ENCODE results near the gene KRT27. TPM values are rescaled to one million over a fixed set of nuclear protein-coding genes. Genes with fewer than 3 reads are reported as not detected.

The KRT27 gene
- total and polyA plus RNA-seq, 9 of the 15 experiments (the other 6 are each of a cell fraction or from before 2014, with no cell fraction given): 0.10 TPM; not detected in 8

DNA sequence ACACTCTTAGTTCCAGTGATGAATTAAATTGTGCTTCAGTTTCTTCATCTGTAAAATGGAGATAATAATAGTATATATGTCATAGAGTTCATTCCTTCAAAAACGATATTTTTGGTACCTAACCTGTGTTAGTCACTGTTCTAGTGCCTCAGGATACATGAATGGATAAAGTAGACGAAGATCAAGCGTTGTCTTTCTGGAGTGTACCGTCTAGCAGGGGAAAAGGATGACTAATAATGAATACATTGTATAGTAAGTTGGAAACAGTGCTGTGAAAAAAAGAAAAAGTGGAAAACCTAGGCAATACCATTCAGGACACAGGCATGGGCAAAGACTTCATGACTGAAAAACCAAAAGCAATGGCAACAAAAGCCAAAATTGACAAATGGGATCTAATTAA lies 31.5 kb upstream of the KRT27 start:
- CTCF ChIA-PET (ENCODE audit: low intra/inter-chr PET ratio): no interaction called here

More for the DNA sequence above, 31.5 kb upstream of the KRT27 start:
- no peak for DNase-seq (ENCODE audit: extremely low read depth in 1 of 4, low spot score in 3 of 4)
- no peak for ATAC-seq
- Histone ChIP-seq H3K9me3 (replicated peaks; ENCODE audit: control insufficient read depth, insufficient read depth, low read depth, low read length) (no peaks in the 10 kb centered on the region), H3K4me2 (ENCODE audit: insufficient read depth, low read length) (no peak overlapping the region), H2AFZ (ENCODE audit: low read depth, low read length) (no peak overlapping the region), H3K9me1 (ENCODE audit: control insufficient read depth, insufficient read depth, low read length) (peaks cover 5% of the 10 kb centered on the region), H3K36me3 (ENCODE audit: control insufficient read depth, insufficient read depth, low read length) (peaks cover 18% of the 10 kb centered on the region), H3K4me3 (no peak overlapping the region), H3K4me1 (replicated peaks in 1 of 2; ENCODE audit: control insufficient read depth in 2 of 2, insufficient read depth in 2 of 2, low read length in 2 of 2) (peaks cover 0 to 10% of the 10 kb centered on the region in 2 experiments; a peak in 3 of 5 replicates), H3K79me2 (ENCODE audit: control insufficient read depth, insufficient read depth, low read length) (peaks cover 20% of the 10 kb centered on the region), H3K27ac (ENCODE audit: extremely low read depth, low read depth, low read length) (no peak overlapping the region), H3K27me3 (ENCODE audit: control insufficient read depth in 2 of 2, insufficient read depth in 2 of 2, low read length in 2 of 2) (no peaks in the 10 kb centered on the region), H4K20me1 (replicated peaks; ENCODE audit: control insufficient read depth, insufficient read depth, low read length) (no peaks in the 10 kb centered on the region), H3K9ac (ENCODE audit: insufficient read depth in 1 of 2, low read depth in 2 of 2, low read length in 2 of 2) (no peak overlapping the region)
- no peak for TF ChIP-seq DPF2 (IDR thresholded peaks at IDR 0.05)
- TF ChIP-seq HDAC1 (IDR thresholded peaks at IDR 0.05): no peak
- no peak for TF ChIP-seq RAD51 (IDR thresholded peaks at IDR 0.05; ENCODE audit: borderline replicate concordance, low read depth)
- no peak for TF ChIP-seq ZNF184 (CRISPR knock-in tag; IDR thresholded peaks at IDR 0.05)
- TF ChIP-seq SRF (CRISPR knock-in tag; IDR thresholded peaks at IDR 0.05): no peak
- no peak for TF ChIP-seq PTTG1 (tag; IDR thresholded peaks at IDR 0.05; ENCODE audit: low read depth)
- no peak for TF ChIP-seq SMAD4 (CRISPR knock-in tag; conservative IDR thresholded peaks at IDR 0.05)
- no peak for TF ChIP-seq TRIM28 (IDR thresholded peaks at IDR 0.05)
- no peak for TF ChIP-seq U2AF1 (optimal IDR thresholded peaks at IDR 0.05; ENCODE audit: low read depth, low read length)
- no peak for TF ChIP-seq CBFA2T3 (IDR thresholded peaks at IDR 0.05)
- TF ChIP-seq, protein P1, sequence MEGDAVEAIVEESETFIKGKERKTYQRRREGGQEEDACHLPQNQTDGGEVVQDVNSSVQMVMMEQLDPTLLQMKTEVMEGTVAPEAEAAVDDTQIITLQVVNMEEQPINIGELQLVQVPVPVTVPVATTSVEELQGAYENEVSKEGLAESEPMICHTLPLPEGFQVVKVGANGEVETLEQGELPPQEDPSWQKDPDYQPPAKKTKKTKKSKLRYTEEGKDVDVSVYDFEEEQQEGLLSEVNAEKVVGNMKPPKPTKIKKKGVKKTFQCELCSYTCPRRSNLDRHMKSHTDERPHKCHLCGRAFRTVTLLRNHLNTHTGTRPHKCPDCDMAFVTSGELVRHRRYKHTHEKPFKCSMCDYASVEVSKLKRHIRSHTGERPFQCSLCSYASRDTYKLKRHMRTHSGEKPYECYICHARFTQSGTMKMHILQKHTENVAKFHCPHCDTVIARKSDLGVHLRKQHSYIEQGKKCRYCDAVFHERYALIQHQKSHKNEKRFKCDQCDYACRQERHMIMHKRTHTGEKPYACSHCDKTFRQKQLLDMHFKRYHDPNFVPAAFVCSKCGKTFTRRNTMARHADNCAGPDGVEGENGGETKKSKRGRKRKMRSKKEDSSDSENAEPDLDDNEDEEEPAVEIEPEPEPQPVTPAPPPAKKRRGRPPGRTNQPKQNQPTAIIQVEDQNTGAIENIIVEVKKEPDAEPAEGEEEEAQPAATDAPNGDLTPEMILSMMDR (IDR thresholded peaks at IDR 0.05 in 2 of 3, conservative IDR thresholded peaks at IDR 0.05 in 1 of 3; ENCODE audit: insufficient read depth in 2 of 3, low read depth in 1 of 3, low read length in 3 of 3): no peak
- TF ChIP-seq HNRNPK (IDR thresholded peaks at IDR 0.05; ENCODE audit: low read depth, low read length, poor library complexity, severe bottlenecking): no peak
- TF ChIP-seq BCOR (IDR thresholded peaks at IDR 0.05): no peak
- TF ChIP-seq SMARCE1 (IDR thresholded peaks at IDR 0.05): no peak
- TF ChIP-seq, protein P2, sequence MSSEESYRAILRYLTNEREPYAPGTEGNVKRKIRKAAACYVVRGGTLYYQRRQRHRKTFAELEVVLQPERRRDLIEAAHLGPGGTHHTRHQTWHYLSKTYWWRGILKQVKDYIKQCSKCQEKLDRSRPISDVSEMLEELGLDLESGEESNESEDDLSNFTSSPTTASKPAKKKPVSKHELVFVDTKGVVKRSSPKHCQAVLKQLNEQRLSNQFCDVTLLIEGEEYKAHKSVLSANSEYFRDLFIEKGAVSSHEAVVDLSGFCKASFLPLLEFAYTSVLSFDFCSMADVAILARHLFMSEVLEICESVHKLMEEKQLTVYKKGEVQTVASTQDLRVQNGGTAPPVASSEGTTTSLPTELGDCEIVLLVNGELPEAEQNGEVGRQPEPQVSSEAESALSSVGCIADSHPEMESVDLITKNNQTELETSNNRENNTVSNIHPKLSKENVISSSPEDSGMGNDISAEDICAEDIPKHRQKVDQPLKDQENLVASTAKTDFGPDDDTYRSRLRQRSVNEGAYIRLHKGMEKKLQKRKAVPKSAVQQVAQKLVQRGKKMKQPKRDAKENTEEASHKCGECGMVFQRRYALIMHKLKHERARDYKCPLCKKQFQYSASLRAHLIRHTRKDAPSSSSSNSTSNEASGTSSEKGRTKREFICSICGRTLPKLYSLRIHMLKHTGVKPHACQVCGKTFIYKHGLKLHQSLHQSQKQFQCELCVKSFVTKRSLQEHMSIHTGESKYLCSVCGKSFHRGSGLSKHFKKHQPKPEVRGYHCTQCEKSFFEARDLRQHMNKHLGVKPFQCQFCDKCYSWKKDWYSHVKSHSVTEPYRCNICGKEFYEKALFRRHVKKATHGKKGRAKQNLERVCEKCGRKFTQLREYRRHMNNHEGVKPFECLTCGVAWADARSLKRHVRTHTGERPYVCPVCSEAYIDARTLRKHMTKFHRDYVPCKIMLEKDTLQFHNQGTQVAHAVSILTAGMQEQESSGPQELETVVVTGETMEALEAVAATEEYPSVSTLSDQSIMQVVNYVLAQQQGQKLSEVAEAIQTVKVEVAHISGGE (CRISPR knock-in tag; IDR thresholded peaks at IDR 0.05): no peak
- no peak for TF ChIP-seq EZH2 (IDR thresholded peaks at IDR 0.05; ENCODE audit: borderline replicate concordance, low read depth, low read length)
- TF ChIP-seq, protein P3, sequence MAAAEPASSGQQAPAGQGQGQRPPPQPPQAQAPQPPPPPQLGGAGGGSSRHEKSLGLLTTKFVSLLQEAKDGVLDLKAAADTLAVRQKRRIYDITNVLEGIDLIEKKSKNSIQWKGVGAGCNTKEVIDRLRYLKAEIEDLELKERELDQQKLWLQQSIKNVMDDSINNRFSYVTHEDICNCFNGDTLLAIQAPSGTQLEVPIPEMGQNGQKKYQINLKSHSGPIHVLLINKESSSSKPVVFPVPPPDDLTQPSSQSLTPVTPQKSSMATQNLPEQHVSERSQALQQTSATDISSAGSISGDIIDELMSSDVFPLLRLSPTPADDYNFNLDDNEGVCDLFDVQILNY (CRISPR knock-in tag; IDR thresholded peaks at IDR 0.05): no peak
- FAIRE-seq: no peak
- in situ Hi-C loops (cut with MboI): no loop called here
- no TSS peak for BruUV-seq (replicated peaks)
- intact Hi-C loops (cut with micrococcal nuclease): no loop called here
- 45% methylated on average over 4 of the region's 4 CpGs for WGBS (ENCODE audit: insufficient coverage, low coverage, missing lambda C conversion rate)
- POLR2A ChIA-PET: no interaction called here

Measured in K562 (cell line).